Esophagus muscularis mucosa (tissue), 4 donors: ENCODE results near the gene MORC2. TPM values are rescaled to one million over a fixed set of nuclear protein-coding genes. Genes with fewer than 3 reads are reported as not detected.

Experiments used
- DNase-seq: peaks from one replicate; pipeline ENCODE4 v3.0.0-alpha.2; 2017; ENCODE audit errors: extremely low spot score
- H3K27ac ChIP-seq, 4 donors: fragments of 200-600 bp; sonication (generic); replicated peaks in 1 of 4; 1 replicate in 3 of 4; 2 replicates in 1 of 4; pipeline ENCODE4 v1.5.1; 2016 to 2019; ENCODE audit warnings: mild to moderate bottlenecking in 1 of 4
- H3K27me3 ChIP-seq, 4 donors: fragments of 200-600 bp; sonication (generic); one replicate each; pipeline versions ENCODE4 v1.5.1 to v1.6.0; 2016 to 2019
- H3K36me3 ChIP-seq, 4 donors: fragments of 200-600 bp; sonication (generic); one replicate each; pipeline ENCODE4 v1.5.1; 2016 to 2019
- H3K4me1 ChIP-seq, 4 donors: fragments of 200-600 bp; sonication (generic); one replicate each; pipeline ENCODE4 v1.5.1; 2016 to 2019
- H3K4me3 ChIP-seq, 4 donors: fragments of 200-600 bp; sonication (generic); 1 replicate in 2 of 4; 2 replicates in 2 of 4; pipeline ENCODE4 v1.5.1; 2016 to 2019; ENCODE audit warnings: mild to moderate bottlenecking in 4 of 4, moderate library complexity in 1 of 4
- H3K9me3 ChIP-seq, 4 donors: fragments of 200-600 bp; sonication (generic); 1 replicate in 3 of 4; 2 replicates in 1 of 4; pipeline ENCODE4 v1.5.1; 2016 to 2019
- CTCF ChIP-seq, 3 experiments: fragments of 200-600 bp in 2 of 3; fragments of 450-650 bp in 1 of 3; sonication (generic) in 2 of 3; IDR thresholded peaks; one replicate each; pipeline ENCODE4 v1.5.1; 2017 to 2019; ENCODE audit warnings: antibody characterized with exemption in 3 of 3, mild to moderate bottlenecking in 2 of 3, moderate library complexity in 1 of 3
- EP300 ChIP-seq: sonication (generic); formaldehyde crosslinking; IDR thresholded peaks from one replicate; pipeline ENCODE4 v1.6.1; 2017; ENCODE audit warnings: antibody characterized with exemption
- POLR2A ChIP-seq: fragments of 450-650 bp; IDR thresholded peaks from one replicate; pipeline ENCODE4 v1.6.1; 2017; ENCODE audit warnings: antibody characterized with exemption, moderate library complexity, mild to moderate bottlenecking, low read depth
- POLR2AphosphoS5 ChIP-seq, 2 donors: sonication (generic); formaldehyde crosslinking; IDR thresholded peaks; one replicate each; pipeline ENCODE4 v1.6.1; 2017; ENCODE audit warnings: antibody characterized with exemption in 2 of 2
- WGBS: methylation state at CpG from one replicate; pipeline ENCODE4 v1.1.5; 2018; 5-methylcytosine and 5-hydroxymethylcytosine counted together
- intact Hi-C: fragments of 100-400 bp; cut with DNase I; formaldehyde crosslinking; loops from one replicate; pipeline ENCODE4 v1.15.1; 2023
- total RNA-seq, 4 donors: library from RNA; depleted of rRNA; stranded (reverse); fragments of >200 nt; gene quantifications; one replicate each; pipeline versions ENCODE4 v1.1.0 to v1.2.1, GENCODE V29; 2016

Gene MORC2
- total RNA-seq, 4 donors from 2014 or later, result 19.5 to 28.8 (median 23.8) TPM

- no peaks in the 10 kb centered on the region for H3K4me1 ChIP-seq
- TF ChIP-seq POLR2AphosphoS5 (IDR thresholded peaks at IDR 0.05) (no peak), POLR2A (no peak), EP300 (no peak), CTCF (IDR thresholded peaks at IDR 0.05) (no peak)
- H3K27me3 ChIP-seq, result no peaks in the 10 kb centered on the region
- intact Hi-C loops, result no loop called here
- peak; percentile 88 for DNase-seq
- H3K9me3 ChIP-seq, result no peaks in the 10 kb centered on the region
- H3K36me3 ChIP-seq, result peaks cover 0 to 20% (median 5%) of the 10 kb centered on the region in 4 donors
- 95% methylated on average over 4 of the region's 5 CpGs for WGBS
- H3K4me3 ChIP-seq, result no peak overlapping the region
- no peak overlapping the region for H3K27ac ChIP-seq
These were observed 59.3 kb downstream of the MORC2 start for GRCh38 chr22:30909306-30909705.

- H3K27ac ChIP-seq, result no peak overlapping the region
- intact Hi-C loops, result no loop called here
- no peak for TF ChIP-seq CTCF (IDR thresholded peaks at IDR 0.05)
- no peak for TF ChIP-seq POLR2A
- TF ChIP-seq EP300, result no peak
- no peak for TF ChIP-seq POLR2AphosphoS5 (IDR thresholded peaks at IDR 0.05)
- 92% methylated on average over 5 of the region's 6 CpGs for WGBS
- peaks cover 0 to 30% (median 11%) of the 10 kb centered on the region in 4 donors for H3K36me3 ChIP-seq
- H3K4me1 ChIP-seq, result no peaks in the 10 kb centered on the region
- DNase-seq, result peak; percentile 53
- H3K9me3 ChIP-seq, result no peaks in the 10 kb centered on the region
- no peaks in the 10 kb centered on the region for H3K27me3 ChIP-seq
- H3K4me3 ChIP-seq, result no peak overlapping the region
These were observed 60.5 kb downstream of the MORC2 start for GRCh38 chr22:30908051-30908461.

GRCh38 chr22:30906946-30907345 lies 61.6 kb downstream of the MORC2 start:
- intact Hi-C loops, result no loop called here
- no peaks in the 10 kb centered on the region for H3K4me1 ChIP-seq
- TF ChIP-seq EP300 (no peak), POLR2A (no peak), POLR2AphosphoS5 (IDR thresholded peaks at IDR 0.05) (no peak), CTCF (IDR thresholded peaks at IDR 0.05) (no peak)
- H3K27me3 ChIP-seq, result no peaks in the 10 kb centered on the region
- no peaks in the 10 kb centered on the region for H3K9me3 ChIP-seq
- no peak overlapping the region for H3K4me3 ChIP-seq
- DNase-seq, result peak; percentile 80
- H3K36me3 ChIP-seq, result peaks cover 0 to 34% (median 11%) of the 10 kb centered on the region in 4 donors
- no CpG with 5 or more reads among the region's 1 CpG for WGBS
- H3K27ac ChIP-seq, result no peak overlapping the region

DNA sequence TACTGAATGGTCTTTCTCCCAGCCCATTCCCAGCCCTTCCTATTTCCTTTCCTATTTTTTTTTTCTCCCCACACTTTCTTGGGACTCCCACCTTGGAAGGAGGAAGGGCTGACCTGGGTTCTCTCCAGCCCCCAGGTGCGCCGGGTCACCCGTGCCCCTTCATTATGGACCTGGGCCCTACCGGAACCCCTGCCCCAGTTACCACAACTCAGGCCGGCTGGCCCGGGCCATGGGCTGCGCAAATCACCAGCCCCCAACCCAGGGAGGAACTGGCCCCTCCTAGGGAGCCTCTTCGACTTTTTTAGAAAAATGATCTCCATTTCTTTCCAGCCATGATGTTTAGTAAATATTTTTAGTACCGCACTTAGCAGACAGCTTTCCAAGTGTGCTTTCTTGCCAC lies 62.2 kb downstream of the MORC2 start:
- intact Hi-C loops, result no loop called here
- Histone ChIP-seq H3K27ac (no peak overlapping the region), H3K27me3 (no peaks in the 10 kb centered on the region), H3K36me3 (peaks cover 0 to 34% (median 11%) of the 10 kb centered on the region in 4 donors), H3K9me3 (no peaks in the 10 kb centered on the region), H3K4me1 (no peaks in the 10 kb centered on the region), H3K4me3 (no peak overlapping the region)
- TF ChIP-seq CTCF (IDR thresholded peaks at IDR 0.05), result no peak
- TF ChIP-seq EP300, result no peak
- TF ChIP-seq POLR2AphosphoS5 (IDR thresholded peaks at IDR 0.05), result no peak
- TF ChIP-seq POLR2A, result no peak
- peak; percentile 4 for DNase-seq
- over 99% methylated on average over 9 of the region's 9 CpGs for WGBS

GRCh38 chr22:30905696-30906341 lies 62.8 kb downstream of the MORC2 start:
- no peaks in the 10 kb centered on the region for H3K27me3 ChIP-seq
- peaks cover 0 to 34% (median 11%) of the 10 kb centered on the region in 4 donors for H3K36me3 ChIP-seq
- H3K27ac ChIP-seq, result no peak overlapping the region
- no peaks in the 10 kb centered on the region for H3K9me3 ChIP-seq
- TF ChIP-seq EP300 (no peak), POLR2A (no peak), POLR2AphosphoS5 (IDR thresholded peaks at IDR 0.05) (no peak), CTCF (IDR thresholded peaks at IDR 0.05) (no peak)
- DNase-seq, result peak; percentile 77
- no peak overlapping the region for H3K4me3 ChIP-seq
- 96% methylated on average over 48 of the region's 49 CpGs for whole genome bisulfite sequencing
- no peaks in the 10 kb centered on the region for H3K4me1 ChIP-seq
- intact Hi-C loops, result no loop called here
